ENCODE results near the gene EML1.

EML1 gene

DNA sequence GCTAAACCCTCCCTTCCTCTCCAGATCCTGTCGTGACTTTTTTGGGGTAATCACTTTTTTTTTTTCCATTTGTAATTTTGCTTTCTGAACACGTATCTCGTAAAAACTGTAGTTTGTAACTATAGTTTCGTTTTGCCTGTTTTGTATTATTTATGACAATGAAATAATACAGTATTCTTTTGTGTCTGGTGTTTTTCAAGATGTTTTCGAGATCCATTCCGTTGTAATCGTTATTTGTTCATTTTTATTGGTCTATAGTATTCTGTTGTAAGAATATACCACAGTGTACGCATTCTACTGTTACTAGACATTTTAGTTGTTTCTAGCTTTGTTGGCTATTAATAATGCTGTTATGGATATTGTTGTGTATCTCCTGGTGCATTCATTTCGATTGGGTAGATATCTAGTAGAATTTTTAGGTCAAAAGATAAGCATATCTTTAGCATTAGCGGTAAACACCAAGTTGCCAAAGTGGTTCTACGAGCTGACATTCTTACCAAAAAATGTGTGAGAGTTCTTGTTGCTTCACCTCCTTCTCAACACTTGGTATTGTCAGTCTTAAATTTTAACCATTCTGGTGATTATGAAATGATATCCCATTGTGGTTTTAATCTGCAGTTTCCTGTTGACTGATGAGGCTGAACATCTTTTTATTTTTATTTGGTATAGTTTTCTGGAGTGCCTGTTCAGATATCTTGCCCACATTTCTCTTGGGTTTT is 179.7 kb downstream of the EML1 start:
- no peak for DNase-seq (ENCODE audit: low read depth, low spot score)
- Histone ChIP-seq H3K27ac (no peak overlapping the region), H3K36me3 (ENCODE audit: insufficient read depth, low read length) (peaks cover 13% of the 10 kb centered on the region), H3K9me3 (ENCODE audit: low read depth, low read length) (peaks cover 12% of the 10 kb centered on the region; the same call in 1 of the 2 replicates), H3K4me3 (peak overlapping the region; percentile 92), H3K9ac (ENCODE audit: insufficient read length) (peak overlapping the region; percentile 76)
- TF ChIP-seq POLR2AphosphoS5 (IDR thresholded peaks at IDR 0.05; ENCODE audit: borderline replicate concordance, low read depth, low read length) (no peak), FOXP2 (optimal IDR thresholded peaks at IDR 0.05; ENCODE audit: control extremely low read depth, extremely low read length, insufficient read depth) (no peak), EZH2 (IDR thresholded peaks at IDR 0.05) (no peak)

DNA sequence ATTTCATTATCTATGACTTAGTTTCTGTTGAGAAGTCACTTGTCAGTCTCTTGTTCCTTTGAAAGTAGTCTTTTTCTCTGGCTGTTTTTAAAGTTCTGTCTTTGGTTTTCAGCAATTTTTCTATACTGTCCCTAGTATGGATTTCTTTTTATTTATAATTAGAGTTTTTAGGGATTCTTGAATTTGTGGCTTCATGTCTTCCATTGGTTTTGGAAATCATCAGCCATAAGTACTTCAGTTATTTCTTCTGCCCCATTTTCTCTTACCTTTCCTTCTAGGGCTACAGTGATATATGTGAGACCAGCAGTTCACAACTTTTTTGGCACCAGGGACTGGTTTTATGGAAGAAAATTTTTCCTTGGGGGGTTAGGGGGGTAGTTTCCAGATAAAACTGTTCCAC is 182.0 kb downstream of the EML1 start:
- no peak for DNase-seq (ENCODE audit: low read depth, low spot score)
- H3K27ac ChIP-seq = no peak overlapping the region
- H3K9ac ChIP-seq (ENCODE audit: insufficient read length) = no peak overlapping the region
- H3K9me3 ChIP-seq (ENCODE audit: low read depth, low read length) = peaks cover 12% of the 10 kb centered on the region; the same call in 1 of the 2 replicates
- H3K36me3 ChIP-seq (ENCODE audit: insufficient read depth, low read length) = peaks cover 13% of the 10 kb centered on the region
- no peak for TF ChIP-seq EZH2 (IDR thresholded peaks at IDR 0.05)
- no peak for TF ChIP-seq POLR2AphosphoS5 (IDR thresholded peaks at IDR 0.05; ENCODE audit: borderline replicate concordance, low read depth, low read length)
- no peak for TF ChIP-seq FOXP2 (optimal IDR thresholded peaks at IDR 0.05; ENCODE audit: control extremely low read depth, extremely low read length, insufficient read depth)
- no peak overlapping the region for H3K4me3 ChIP-seq

DNA sequence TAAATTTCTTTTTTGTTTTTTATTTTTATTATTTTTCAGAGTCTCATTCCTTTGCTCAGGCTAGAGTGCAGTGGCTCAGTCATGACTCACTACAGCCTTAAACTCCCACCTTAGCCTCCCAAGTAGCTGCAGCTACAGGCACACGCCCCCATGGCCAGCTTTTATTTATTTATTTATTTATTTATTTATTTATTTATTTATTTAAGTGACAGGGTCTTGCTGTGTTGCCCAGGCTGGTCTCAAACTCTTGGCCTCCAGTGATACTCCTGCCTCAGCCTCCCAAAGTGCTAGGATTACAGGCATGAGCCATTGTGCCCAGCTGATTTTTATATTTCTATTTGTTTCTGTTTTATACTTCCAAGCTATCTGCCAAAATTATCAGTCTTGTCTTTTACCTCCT is 182.8 kb downstream of the EML1 start:
- Histone ChIP-seq H3K9ac (ENCODE audit: insufficient read length) (no peak overlapping the region), H3K36me3 (ENCODE audit: insufficient read depth, low read length) (peaks cover 13% of the 10 kb centered on the region), H3K27ac (no peak overlapping the region), H3K4me3 (no peak overlapping the region), H3K9me3 (ENCODE audit: low read depth, low read length) (peaks cover 12% of the 10 kb centered on the region; the same call in 1 of the 2 replicates)
- TF ChIP-seq POLR2AphosphoS5 (IDR thresholded peaks at IDR 0.05; ENCODE audit: borderline replicate concordance, low read depth, low read length) (no peak), FOXP2 (optimal IDR thresholded peaks at IDR 0.05; ENCODE audit: control extremely low read depth, extremely low read length, insufficient read depth) (no peak), EZH2 (IDR thresholded peaks at IDR 0.05) (no peak)
- no peak for DNase-seq (ENCODE audit: low read depth, low spot score)

DNA sequence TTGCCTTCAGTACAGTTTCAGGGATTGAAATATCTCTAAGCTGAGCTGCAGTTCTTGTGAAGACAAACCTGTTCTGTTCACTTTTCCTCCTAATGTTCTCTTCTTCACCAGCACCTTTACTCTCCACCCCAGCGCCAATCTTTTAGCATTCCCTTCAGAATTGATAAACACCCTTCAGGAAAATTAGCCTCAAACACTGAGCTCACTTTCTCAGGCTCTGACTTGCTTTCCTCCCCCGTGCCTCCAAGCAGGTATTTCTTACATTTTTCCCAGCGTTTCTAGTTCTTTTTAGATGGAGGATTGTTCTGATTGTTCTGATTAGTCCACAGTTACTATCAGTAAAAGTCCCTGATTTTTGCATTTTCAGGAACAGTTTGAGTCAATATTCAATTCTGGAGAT is 183.5 kb downstream of the EML1 start:
- Histone ChIP-seq H3K27ac (no peak overlapping the region), H3K4me3 (no peak overlapping the region), H3K9me3 (ENCODE audit: low read depth, low read length) (peaks cover 12% of the 10 kb centered on the region; the same call in 1 of the 2 replicates), H3K9ac (ENCODE audit: insufficient read length) (no peak overlapping the region), H3K36me3 (ENCODE audit: insufficient read depth, low read length) (peaks cover 13% of the 10 kb centered on the region)
- TF ChIP-seq FOXP2 (optimal IDR thresholded peaks at IDR 0.05; ENCODE audit: control extremely low read depth, extremely low read length, insufficient read depth) (no peak), POLR2AphosphoS5 (IDR thresholded peaks at IDR 0.05; ENCODE audit: borderline replicate concordance, low read depth, low read length) (no peak), EZH2 (IDR thresholded peaks at IDR 0.05) (no peak)
- DNase-seq (ENCODE audit: low read depth, low spot score) = no peak

DNA sequence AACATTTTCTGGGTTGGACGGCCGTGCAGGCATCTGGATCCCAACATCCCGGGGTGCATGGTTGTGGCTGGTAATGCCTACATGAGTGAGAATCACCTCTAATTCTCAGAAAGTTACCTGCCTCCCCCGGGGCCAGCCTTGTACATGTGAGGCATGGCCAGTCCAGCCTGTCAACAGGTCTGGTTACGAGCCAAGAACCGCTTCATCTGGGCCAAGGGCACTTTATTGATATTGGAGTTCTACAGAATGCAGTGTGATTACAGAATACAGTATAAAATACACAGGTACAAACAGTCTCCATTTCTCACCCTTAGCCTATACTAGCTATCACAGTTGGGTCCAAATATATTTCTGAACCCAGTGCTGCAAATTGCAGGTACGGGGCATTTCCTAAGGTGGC is 187.1 kb downstream of the EML1 start:
- Histone ChIP-seq H3K4me3 (no peak overlapping the region), H3K9me3 (ENCODE audit: low read depth, low read length) (peaks cover 4% of the 10 kb centered on the region; the same call in 1 of the 2 replicates), H3K9ac (ENCODE audit: insufficient read length) (no peak overlapping the region), H3K27ac (no peak overlapping the region), H3K36me3 (ENCODE audit: insufficient read depth, low read length) (peaks cover 4% of the 10 kb centered on the region)
- TF ChIP-seq FOXP2 (optimal IDR thresholded peaks at IDR 0.05; ENCODE audit: control extremely low read depth, extremely low read length, insufficient read depth) (no peak), POLR2AphosphoS5 (IDR thresholded peaks at IDR 0.05; ENCODE audit: borderline replicate concordance, low read depth, low read length) (no peak), EZH2 (IDR thresholded peaks at IDR 0.05) (no peak)
- no peak for DNase-seq (ENCODE audit: low read depth, low spot score)

DNA sequence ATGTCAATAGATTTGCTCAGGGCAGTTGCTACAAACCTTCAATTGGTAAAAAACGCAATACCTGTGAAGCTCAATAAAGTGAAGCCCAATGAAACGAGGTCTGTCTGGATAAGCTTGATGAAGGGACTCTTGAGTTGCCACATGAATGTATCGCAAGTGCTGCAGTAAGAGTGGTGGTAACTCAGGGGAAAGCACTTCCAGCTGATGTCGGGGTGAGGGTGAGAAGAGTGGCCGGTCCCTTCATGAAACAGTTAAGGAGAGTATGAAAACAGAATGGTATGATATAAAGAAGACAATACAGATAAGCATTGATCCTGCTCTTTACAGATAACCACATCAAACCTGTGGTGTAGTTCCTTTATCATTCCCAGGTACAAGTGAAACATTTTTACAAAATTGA is 188.6 kb downstream of the EML1 start:
- Histone ChIP-seq H3K4me3 (no peak overlapping the region), H3K36me3 (ENCODE audit: insufficient read depth, low read length) (peaks cover 5% of the 10 kb centered on the region; the same call in 1 of the 2 replicates), H3K27ac (no peak overlapping the region; the same call in 1 of the 2 replicates), H3K9ac (ENCODE audit: insufficient read length) (no peak overlapping the region), H3K9me3 (ENCODE audit: low read depth, low read length) (no peaks in the 10 kb centered on the region; the same call in 1 of the 2 replicates)
- DNase-seq (ENCODE audit: low read depth, low spot score) = no peak
- TF ChIP-seq EZH2 (IDR thresholded peaks at IDR 0.05) = no peak
- TF ChIP-seq POLR2AphosphoS5 (IDR thresholded peaks at IDR 0.05; ENCODE audit: borderline replicate concordance, low read depth, low read length) = no peak

DNA sequence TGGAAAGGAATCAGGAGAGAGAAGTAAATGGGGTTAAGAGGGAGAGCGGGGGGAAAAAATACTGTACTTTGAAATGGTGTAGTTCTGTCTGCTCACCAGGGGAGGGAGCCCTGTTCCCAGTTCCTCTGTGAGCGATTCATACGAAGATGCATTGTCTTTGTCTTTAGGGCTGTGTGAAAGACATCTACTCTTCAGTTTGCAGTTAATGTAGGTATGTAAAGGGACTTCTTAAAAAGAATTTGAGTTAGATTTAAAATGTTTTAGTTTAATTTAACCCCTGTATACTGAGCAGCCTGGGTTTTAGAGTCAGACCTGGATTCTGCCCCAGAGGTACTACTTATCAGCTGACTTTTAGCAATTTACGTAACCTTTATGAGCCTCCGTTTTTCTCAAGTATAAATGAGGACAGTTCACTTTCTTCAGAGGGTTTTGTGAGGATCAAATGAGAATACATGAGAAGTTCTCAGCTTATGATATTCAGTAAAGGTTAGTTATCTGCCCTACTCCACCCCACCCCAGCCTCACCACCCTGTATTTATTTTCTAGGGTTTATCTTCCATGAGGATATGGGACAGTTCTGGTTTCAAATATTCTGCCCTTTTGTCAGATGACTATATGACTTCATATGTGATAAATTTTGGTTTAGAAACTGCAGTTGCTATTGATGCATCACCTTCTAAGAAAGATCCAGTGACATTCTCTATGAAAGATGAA is 189.5 kb downstream of the EML1 start:
- Histone ChIP-seq H3K27ac (no peak overlapping the region; the same call in 1 of the 2 replicates), H3K9me3 (ENCODE audit: low read depth, low read length) (no peaks in the 10 kb centered on the region; the same call in 1 of the 2 replicates), H3K4me3 (no peak overlapping the region), H3K9ac (ENCODE audit: insufficient read length) (peak overlapping the region; percentile 3), H3K36me3 (ENCODE audit: insufficient read depth, low read length) (peaks cover 5% of the 10 kb centered on the region; the same call in 1 of the 2 replicates)
- DNase-seq (ENCODE audit: low read depth, low spot score) = peak; percentile 35
- no peak for TF ChIP-seq FOXP2 (optimal IDR thresholded peaks at IDR 0.05; ENCODE audit: control extremely low read depth, extremely low read length, insufficient read depth)
- no peak for TF ChIP-seq POLR2AphosphoS5 (IDR thresholded peaks at IDR 0.05; ENCODE audit: borderline replicate concordance, low read depth, low read length)
- no peak for TF ChIP-seq EZH2 (IDR thresholded peaks at IDR 0.05)

DNA sequence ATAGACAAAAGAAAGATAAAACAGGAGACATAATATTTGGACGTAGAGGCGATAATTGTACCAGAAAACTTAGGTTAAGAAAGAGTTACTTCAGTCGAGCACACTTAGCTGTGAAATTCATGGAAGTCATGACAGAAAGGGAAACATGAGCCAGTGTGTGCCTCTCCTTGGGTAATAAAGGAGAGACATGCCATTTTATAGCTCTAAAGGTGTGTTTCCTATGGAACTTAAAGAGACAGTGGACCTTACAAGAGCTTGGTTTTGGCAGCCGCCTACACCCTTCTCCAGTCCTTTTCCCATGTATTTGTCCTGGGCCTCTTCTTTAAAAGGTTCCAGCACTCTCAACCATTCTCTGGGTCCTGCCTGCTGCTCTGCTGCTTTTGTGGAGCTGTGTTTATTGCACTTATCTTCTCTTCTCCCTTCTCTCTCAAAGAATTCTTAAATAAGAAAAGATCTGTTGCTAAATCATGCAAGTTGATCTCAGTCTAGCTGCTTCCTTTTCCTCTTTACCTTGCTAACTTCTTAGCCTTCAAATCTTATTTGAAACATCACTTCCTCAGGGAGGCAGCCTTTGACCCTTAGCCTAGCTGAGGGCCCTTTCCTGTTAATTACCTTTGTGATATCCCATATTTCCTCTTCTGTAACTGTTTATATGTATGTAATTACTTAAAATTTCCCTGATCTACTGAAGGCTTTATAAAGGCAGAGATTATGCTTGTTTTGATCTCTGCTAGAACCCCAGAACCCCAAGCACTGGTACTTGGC is 190.2 kb downstream of the EML1 start:
- no peak for DNase-seq (ENCODE audit: low read depth, low spot score)
- H3K27ac ChIP-seq = no peak overlapping the region
- H3K36me3 ChIP-seq (ENCODE audit: insufficient read depth, low read length) = peaks cover 5% of the 10 kb centered on the region; the same call in 1 of the 2 replicates
- H3K4me3 ChIP-seq = no peak overlapping the region
- TF ChIP-seq FOXP2 (optimal IDR thresholded peaks at IDR 0.05; ENCODE audit: control extremely low read depth, extremely low read length, insufficient read depth) (no peak), POLR2AphosphoS5 (IDR thresholded peaks at IDR 0.05; ENCODE audit: borderline replicate concordance, low read depth, low read length) (no peak), EZH2 (IDR thresholded peaks at IDR 0.05) (no peak)
- H3K9me3 ChIP-seq (ENCODE audit: low read depth, low read length) = no peaks in the 10 kb centered on the region; the same call in 1 of the 2 replicates
- H3K9ac ChIP-seq (ENCODE audit: insufficient read length) = peak overlapping the region; percentile 3

Data from SK-N-MC (cell line).